HG03342 (cell line): Measurements from ENCODE around the gene ZNF784.

ENCODE experiments used
- ATAC-seq: cut with Tn5 transposase; IDR thresholded peaks from one replicate; pipeline ENCODE4 v1.9.1; 2021; ENCODE audit warnings: mild to moderate bottlenecking, moderate library complexity; ENCODE audit not compliant: unreplicated experiment

ZNF784 gene

GRCh38 chr19:55622242-55622969 lies 2.0 kb downstream of the ZNF784 start:
- no peak for ATAC-seq

- ATAC-seq = no peak
Measured at GRCh38 chr19:55621673-55622231, 2.6 kb downstream of the ZNF784 start.

- no peak for ATAC-seq
Measured at GRCh38 chr19:55621205-55621672, 3.1 kb downstream of the ZNF784 start.

DNA sequence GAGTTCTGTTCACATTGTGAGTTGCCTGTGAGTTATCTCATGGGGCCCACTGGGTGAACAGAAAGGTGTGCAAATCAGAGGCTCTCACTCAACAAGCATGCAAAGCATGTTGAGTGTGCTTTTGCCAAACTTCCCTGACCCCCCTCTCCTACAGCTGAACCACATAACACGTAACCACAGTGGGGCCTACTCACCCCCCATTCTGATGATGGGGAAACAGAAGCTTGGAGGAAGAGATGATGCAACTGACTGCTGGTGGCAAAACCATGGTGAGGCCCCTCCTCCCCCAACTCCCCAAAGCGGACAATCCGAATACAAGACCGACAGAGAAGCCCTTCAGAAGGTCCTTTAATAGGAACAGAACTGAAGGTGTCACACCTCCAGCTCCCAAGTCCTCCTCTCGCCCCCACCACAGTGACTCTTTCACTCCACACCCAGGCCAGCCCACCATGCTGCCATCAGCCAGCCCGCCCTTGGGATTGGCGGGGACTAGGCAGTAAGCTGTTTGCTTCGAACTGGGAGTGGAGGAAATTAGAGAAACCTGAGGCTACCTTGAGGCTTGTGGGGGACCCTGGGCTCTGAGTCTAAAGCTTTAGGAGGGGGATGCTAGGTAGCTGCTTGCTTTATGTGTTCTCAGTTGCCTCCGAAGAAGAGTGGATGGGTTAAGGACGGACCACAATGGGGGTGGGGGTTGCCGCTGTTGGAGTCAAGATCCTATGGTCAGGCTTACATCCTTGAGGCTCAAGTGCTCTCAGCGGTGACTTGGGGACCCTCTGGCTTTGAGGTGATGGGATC lies 3.8 kb downstream of the ZNF784 start:
- ATAC-seq = no peak

DNA sequence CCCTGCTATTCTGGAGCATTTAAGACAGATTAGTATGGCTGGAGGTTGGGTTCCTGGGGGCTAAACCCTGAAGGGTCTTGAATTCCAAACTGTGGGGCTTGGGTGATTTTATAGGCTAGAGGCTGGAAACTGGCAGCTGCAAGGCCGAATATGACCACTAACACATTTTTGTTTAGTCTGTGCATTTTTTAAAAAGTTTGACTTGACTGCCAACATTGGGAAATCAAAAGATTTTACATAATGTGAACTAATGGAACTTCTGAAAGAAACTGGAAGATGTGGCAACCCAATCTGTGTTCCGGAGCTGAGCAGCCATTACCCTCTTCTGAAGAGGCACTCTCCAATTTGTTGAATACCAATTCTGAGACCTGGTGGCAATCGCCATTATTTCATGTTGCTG lies 5.1 kb downstream of the ZNF784 start:
- no peak for ATAC-seq

- ATAC-seq = no peak
Measured at GRCh38 chr19:55618426-55618825, 5.9 kb downstream of the ZNF784 start.

- ATAC-seq = no peak
Measured at GRCh38 chr19:55617426-55617825, 6.9 kb downstream of the ZNF784 start.

DNA sequence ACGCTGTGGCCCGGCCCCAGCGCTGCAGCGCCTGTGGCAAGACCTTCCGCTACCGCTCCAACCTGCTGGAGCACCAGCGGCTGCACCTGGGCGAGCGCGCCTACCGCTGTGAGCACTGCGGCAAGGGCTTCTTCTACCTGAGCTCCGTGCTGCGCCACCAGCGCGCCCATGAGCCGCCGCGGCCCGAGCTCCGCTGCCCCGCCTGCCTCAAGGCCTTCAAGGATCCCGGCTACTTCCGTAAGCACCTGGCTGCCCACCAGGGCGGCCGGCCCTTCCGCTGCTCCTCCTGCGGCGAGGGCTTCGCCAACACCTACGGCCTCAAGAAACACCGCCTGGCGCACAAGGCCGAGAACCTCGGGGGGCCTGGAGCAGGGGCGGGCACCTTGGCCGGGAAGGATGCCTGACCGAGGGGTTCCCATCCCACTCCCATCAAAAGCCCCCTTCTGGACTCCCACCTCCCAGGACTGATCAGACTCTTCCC lies 7.9 kb downstream of the ZNF784 start:
- ATAC-seq = no peak

DNA sequence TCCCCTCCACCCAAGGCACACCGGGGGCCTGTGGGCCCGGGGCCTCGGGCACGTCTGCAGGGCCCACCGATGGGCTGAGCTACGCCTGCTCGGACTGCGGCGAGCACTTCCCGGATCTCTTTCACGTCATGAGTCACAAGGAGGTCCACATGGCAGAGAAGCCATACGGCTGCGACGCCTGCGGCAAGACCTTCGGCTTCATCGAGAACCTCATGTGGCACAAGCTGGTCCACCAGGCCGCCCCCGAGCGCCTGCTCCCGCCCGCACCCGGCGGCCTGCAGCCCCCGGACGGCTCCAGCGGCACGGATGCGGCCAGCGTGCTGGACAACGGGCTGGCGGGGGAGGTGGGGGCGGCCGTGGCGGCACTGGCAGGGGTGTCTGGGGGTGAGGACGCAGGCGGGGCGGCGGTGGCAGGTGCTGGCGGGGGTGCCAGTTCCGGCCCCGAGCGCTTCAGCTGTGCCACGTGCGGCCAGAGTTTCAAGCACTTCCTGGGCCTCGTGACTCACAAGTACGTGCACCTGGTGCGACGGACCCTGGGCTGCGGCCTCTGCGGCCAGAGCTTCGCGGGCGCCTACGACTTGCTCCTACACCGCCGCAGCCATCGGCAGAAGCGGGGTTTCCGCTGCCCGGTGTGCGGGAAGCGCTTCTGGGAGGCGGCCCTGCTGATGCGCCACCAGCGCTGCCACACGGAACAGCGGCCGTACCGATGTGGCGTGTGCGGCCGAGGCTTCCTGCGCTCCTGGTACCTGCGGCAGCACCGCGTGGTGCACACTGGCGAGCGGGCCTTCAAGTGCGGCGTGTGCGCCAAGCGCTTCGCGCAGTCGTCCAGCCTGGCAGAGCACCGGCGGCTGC lies 8.6 kb downstream of the ZNF784 start:
- no peak for ATAC-seq

DNA sequence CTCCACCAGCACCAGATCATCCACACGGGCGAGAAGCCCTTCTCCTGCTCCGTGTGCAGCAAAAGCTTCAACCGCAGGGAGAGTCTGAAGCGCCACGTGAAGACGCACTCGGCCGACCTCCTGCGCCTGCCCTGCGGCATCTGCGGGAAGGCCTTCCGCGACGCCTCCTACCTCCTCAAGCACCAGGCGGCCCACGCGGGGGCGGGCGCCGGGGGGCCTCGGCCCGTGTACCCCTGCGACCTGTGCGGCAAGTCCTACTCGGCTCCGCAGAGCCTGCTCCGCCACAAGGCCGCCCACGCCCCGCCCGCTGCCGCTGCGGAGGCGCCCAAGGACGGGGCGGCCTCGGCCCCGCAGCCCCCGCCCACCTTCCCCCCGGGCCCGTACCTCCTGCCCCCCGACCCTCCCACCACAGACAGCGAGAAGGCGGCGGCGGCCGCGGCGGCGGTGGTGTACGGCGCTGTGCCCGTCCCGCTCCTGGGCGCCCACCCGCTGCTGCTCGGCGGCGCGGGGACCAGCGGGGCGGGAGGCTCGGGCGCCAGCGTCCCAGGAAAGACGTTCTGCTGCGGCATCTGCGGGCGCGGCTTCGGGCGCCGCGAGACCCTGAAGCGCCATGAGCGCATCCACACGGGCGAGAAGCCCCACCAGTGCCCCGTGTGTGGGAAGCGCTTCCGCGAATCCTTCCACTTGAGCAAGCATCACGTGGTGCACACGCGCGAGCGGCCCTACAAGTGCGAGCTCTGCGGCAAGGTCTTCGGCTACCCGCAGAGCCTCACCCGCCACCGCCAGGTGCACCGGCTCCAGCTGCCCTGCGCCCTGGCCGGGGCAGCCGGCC lies 9.4 kb downstream of the ZNF784 start:
- ATAC-seq = no peak

GRCh38 chr19:55613930-55614710 lies 10.2 kb downstream of the ZNF784 start:
- no peak for ATAC-seq

DNA sequence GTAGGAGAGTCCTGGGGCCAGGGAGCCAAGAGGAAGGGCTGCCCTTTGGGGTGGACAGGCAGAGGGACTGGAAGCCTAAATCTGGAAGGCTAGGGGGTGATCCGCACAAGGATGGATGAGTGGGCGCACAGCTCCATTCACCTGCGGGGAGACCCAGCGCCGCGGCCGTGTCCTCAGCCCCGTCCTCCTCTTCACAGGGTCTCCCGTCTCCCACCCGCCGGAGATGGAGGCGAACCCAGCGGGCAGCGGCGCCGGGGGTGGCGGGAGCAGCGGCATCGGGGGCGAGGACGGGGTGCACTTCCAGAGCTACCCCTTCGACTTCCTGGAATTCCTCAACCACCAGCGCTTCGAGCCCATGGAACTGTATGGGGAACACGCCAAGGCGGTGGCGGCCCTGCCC lies 11.0 kb downstream of the ZNF784 start:
- ATAC-seq = no peak

GRCh38 chr19:55611983-55612645 lies 12.3 kb downstream of the ZNF784 start:
- no peak for ATAC-seq

GRCh38 chr19:55611300-55611982 lies 12.9 kb downstream of the ZNF784 start:
- ATAC-seq = no peak

DNA sequence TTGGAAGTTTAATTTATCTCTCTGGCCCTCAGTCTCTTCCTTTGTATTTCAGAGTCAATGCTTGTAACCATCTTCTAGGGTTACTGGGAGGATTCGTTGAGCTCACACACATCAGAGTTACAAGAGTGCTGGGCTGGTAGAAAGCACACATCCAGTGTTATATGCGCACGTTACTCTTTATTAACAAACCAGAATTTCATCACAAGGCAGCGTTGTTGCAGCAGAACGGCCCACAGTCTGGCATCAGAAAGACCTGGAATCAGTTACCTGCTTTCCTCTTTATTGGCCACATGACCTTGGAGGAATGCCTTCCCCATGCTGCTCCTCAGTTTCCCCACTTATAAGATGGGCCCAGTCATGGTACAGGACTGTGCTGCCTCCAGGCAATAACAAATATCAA lies 15.0 kb downstream of the ZNF784 start:
- no peak for ATAC-seq

- no peak for ATAC-seq
Measured at GRCh38 chr19:55606817-55607216, 17.5 kb downstream of the ZNF784 start.

GRCh38 chr19:55606471-55606787 lies 17.9 kb downstream of the ZNF784 start:
- no peak for ATAC-seq
